Measurements from ENCODE around the gene SSC5D.

SSC5D gene

GRCh38 chr19:55461259-55461973 is 26.8 kb upstream of the SSC5D start, which contains the start of gene ISOC2:
Gene ISOC2 (minus strand): TSS chr19:55461642. CDS start chr19:55456486, 5,156 bp downstream.
- TF ChIP-seq YY1 (IDR thresholded peaks at IDR 0.05; ENCODE audit: low read depth): 0 out of 2 replicates have a peak, but pooled peaks have one; percentile 12
- no peak for TF ChIP-seq TCF12 (IDR thresholded peaks at IDR 0.05; ENCODE audit: low read depth)
- TF ChIP-seq FOXM1 (IDR thresholded peaks at IDR 0.05; ENCODE audit: borderline replicate concordance, low read depth): no peak
- TF ChIP-seq NFIC (IDR thresholded peaks at IDR 0.05): no peak
- TF ChIP-seq MAX (IDR thresholded peaks at IDR 0.05): peak; percentile 96
- peak; percentile 61 for TF ChIP-seq CREB1 (IDR thresholded peaks at IDR 0.05; ENCODE audit: low read depth)
- no peak for TF ChIP-seq REST (IDR thresholded peaks at IDR 0.05; ENCODE audit: low read depth)
- TF ChIP-seq USF1 (IDR thresholded peaks at IDR 0.05): peak; percentile 97
- TF ChIP-seq ZBTB7A (IDR thresholded peaks at IDR 0.05; ENCODE audit: low read depth): 0 out of 2 replicates have a peak, but pooled peaks have one; percentile 11
- TF ChIP-seq CEBPB (IDR thresholded peaks at IDR 0.05): 0 out of 2 replicates have a peak, but pooled peaks have one; percentile 7
- TF ChIP-seq RAD21 (IDR thresholded peaks at IDR 0.05; ENCODE audit: low read depth): no peak
- peak; percentile 58; the same call in 1 of the 2 replicates for TF ChIP-seq EGR1 (IDR thresholded peaks at IDR 0.05)
- peak; percentile 53; the same call in 1 of the 2 replicates for TF ChIP-seq TAF1 (IDR thresholded peaks at IDR 0.05; ENCODE audit: low read depth)
- TF ChIP-seq EP300 (IDR thresholded peaks at IDR 0.05; ENCODE audit: borderline replicate concordance): no peak
- TF ChIP-seq TEAD4 (IDR thresholded peaks at IDR 0.05): no peak

- TF ChIP-seq ZBTB7A (IDR thresholded peaks at IDR 0.05; ENCODE audit: low read depth): peak; percentile 80
- no peak for TF ChIP-seq REST (IDR thresholded peaks at IDR 0.05; ENCODE audit: low read depth)
Measured at GRCh38 chr19:55461974-55462626, 26.1 kb upstream of the SSC5D start.

GRCh38 chr19:55462722-55463121 is 25.5 kb upstream of the SSC5D start:
- TF ChIP-seq EGR1 (IDR thresholded peaks at IDR 0.05): no peak

GRCh38 chr19:55463583-55464031 is 24.6 kb upstream of the SSC5D start:
- no peak for TF ChIP-seq TEAD4 (IDR thresholded peaks at IDR 0.05)
- no peak for TF ChIP-seq CEBPB (IDR thresholded peaks at IDR 0.05)
- no peak for TF ChIP-seq EP300 (IDR thresholded peaks at IDR 0.05; ENCODE audit: borderline replicate concordance)
- no peak for TF ChIP-seq EGR1 (IDR thresholded peaks at IDR 0.05)
- no peak for TF ChIP-seq TAF1 (IDR thresholded peaks at IDR 0.05; ENCODE audit: low read depth)
- TF ChIP-seq MAX (IDR thresholded peaks at IDR 0.05): no peak
- no peak for TF ChIP-seq NFIC (IDR thresholded peaks at IDR 0.05)
- TF ChIP-seq TCF12 (IDR thresholded peaks at IDR 0.05; ENCODE audit: low read depth): no peak
- TF ChIP-seq YY1 (IDR thresholded peaks at IDR 0.05; ENCODE audit: low read depth): no peak
- TF ChIP-seq RAD21 (IDR thresholded peaks at IDR 0.05; ENCODE audit: low read depth): no peak
- TF ChIP-seq REST (IDR thresholded peaks at IDR 0.05; ENCODE audit: low read depth): no peak
- no peak for TF ChIP-seq FOXM1 (IDR thresholded peaks at IDR 0.05; ENCODE audit: borderline replicate concordance, low read depth)
- TF ChIP-seq CREB1 (IDR thresholded peaks at IDR 0.05; ENCODE audit: low read depth): no peak
- no peak for TF ChIP-seq ZBTB7A (IDR thresholded peaks at IDR 0.05; ENCODE audit: low read depth)
- no peak for TF ChIP-seq USF1 (IDR thresholded peaks at IDR 0.05)

Measured in Ishikawa (cell line).